Measurements from ENCODE around the gene THPO. TPM values are rescaled to one million over a fixed set of nuclear protein-coding genes. Genes with fewer than 3 reads are reported as not detected.

The THPO gene
- total and polyA plus RNA-seq, 5 donors from 2014 or later: not detected

DNA sequence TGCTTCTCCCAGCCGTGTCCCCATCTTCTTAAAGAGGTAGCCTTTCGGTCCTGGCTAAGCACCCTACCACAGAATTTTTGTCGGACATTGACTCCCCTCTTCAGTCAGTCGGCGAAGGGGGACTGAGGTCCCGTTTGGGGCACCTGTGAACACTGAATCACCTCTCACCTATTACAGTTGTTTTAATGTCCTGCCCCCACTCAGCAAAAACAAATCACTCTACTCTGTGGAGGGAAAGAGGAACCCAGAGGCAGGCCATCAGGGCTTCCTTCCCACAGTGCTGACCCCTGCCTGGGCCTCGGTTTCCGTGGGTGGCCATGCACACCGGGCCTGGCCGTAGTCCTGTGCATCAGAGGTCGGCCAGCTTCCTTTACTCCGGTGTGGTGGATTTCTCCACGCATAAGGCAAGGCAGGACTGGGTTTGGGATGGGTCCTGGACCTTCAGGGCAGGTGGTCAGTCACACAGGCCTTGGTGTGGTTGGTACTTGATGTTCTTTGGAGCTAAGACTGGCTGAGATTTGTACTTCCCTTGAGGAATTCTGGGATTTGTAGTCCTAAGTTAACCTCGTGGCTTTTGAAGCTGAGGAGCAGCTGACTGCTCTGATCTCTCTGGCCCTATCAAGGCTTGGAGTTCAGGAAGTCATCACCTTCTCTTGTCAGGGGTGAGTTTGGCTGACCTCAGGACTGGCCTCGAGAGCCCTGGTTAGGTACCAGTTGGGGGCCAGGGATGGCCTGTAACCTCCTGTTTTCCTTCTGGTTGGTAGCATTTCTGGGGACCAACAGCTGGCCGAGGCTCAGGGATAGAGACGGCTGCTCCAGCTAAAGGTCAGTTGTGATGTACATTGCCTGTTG lies 41.2 kb downstream of the THPO start:
- H3K4me3 Mint-ChIP-seq: peak overlapping the region; percentile 91 to 97 (median 93)
- DNase-seq: peak in 1 of 3 donors; percentile 25
- H3K9me3 Mint-ChIP-seq: no peaks in the 10 kb centered on the region
- Histone ChIP-seq H3K4me3 (ENCODE audit: low read depth, low read length) (peak overlapping the region; percentile 70), H3K36me3 (ENCODE audit: control insufficient read depth, insufficient read depth, low read length) (peaks cover 26% of the 10 kb centered on the region), H3K27me3 (ENCODE audit: control insufficient read depth, insufficient read depth, low read length) (no peaks in the 10 kb centered on the region), H3K27ac (ENCODE audit: insufficient read depth, low read length, poor library complexity, severe bottlenecking) (peak overlapping the region; percentile 94), H3K4me1 (ENCODE audit: control insufficient read depth, insufficient read depth, low read length, poor library complexity, severe bottlenecking) (peaks cover 29% of the 10 kb centered on the region), H3K9me3 (ENCODE audit: control insufficient read depth in 2 of 2, low read length in 2 of 2) (no peaks in the 10 kb centered on the region)
- no peak for ATAC-seq (ENCODE audit: low read depth in 2 of 2)
- H3K4me1 Mint-ChIP-seq: peaks cover 0 to 52% (median 38%) of the 10 kb centered on the region in 4 donors
- H3K27ac Mint-ChIP-seq: peak overlapping the region; percentile 93 to 97 (median 94)
- peaks cover 33% of the 10 kb centered on the region for H3K36me3 Mint-ChIP-seq
- no peaks in the 10 kb centered on the region for H3K27me3 Mint-ChIP-seq

DNA sequence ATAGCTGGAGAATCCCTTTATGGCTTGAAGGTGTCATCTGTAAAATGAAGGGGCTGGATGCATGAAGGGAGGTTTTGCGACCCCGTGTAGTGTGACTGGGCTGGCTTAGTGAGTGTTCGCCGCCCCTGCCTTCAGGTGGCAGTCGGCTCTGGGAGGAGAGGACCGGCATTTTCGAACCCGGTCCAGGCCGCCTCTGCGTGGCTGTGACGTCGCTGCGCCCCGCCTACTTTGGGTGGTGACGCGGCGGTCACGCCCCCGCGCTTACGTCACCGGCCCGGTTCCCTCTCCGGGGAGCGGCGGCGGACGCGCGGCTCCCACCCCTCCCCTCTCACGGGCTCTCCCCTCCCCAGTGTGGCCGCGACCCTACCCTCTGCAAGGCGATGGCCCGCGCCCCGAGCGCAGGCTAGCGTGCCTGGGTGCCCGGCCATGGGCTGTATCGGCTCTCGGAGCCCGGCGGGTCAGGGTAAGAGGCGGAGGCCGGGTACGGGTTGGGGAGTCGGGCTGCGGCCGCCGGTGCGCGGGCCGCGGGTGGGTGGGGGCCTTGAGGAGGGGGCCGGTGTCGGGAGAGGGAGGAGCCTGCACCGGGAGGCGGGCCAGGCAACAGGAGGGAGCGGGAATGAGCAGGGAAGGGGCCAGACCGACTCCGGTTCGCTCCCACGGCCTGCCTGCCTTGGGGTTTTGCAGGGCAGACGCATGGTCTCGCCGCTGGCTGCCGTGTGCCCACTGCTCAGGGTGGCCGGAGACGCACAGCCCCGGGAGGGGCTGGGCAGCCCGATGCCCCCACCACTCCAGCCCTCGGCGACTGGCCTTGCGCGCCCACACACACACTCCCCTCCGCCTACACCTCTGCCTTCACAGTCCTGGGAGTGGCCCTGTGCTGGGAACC lies 42.1 kb downstream of the THPO start:
- DNase-seq (peak; percentile 81 to 88 (median 83)), ATAC-seq (ENCODE audit: low read depth in 2 of 2) (peak; percentile 67 to 70)
- H3K36me3 ChIP-seq (ENCODE audit: control insufficient read depth, insufficient read depth, low read length): peaks cover 34% of the 10 kb centered on the region
- no peaks in the 10 kb centered on the region for H3K9me3 ChIP-seq (ENCODE audit: control insufficient read depth in 2 of 2, low read length in 2 of 2)
- peaks cover 29% of the 10 kb centered on the region for H3K4me1 ChIP-seq (ENCODE audit: control insufficient read depth, insufficient read depth, low read length, poor library complexity, severe bottlenecking)
- Mint-ChIP-seq H3K27me3 (no peaks in the 10 kb centered on the region), H3K4me3 (peak overlapping the region; percentile 91 to 97 (median 93)), H3K9me3 (no peaks in the 10 kb centered on the region), H3K36me3 (peaks cover 34% of the 10 kb centered on the region), H3K27ac (peak overlapping the region; percentile 93 to 97 (median 97)), H3K4me1 (peaks cover 0 to 48% (median 38%) of the 10 kb centered on the region in 4 donors)
- no peaks in the 10 kb centered on the region for H3K27me3 ChIP-seq (ENCODE audit: control insufficient read depth, insufficient read depth, low read length)
- H3K27ac ChIP-seq (ENCODE audit: insufficient read depth, low read length, poor library complexity, severe bottlenecking): peak overlapping the region; percentile 94
- peak overlapping the region; percentile 70 for H3K4me3 ChIP-seq (ENCODE audit: low read depth, low read length)

DNA sequence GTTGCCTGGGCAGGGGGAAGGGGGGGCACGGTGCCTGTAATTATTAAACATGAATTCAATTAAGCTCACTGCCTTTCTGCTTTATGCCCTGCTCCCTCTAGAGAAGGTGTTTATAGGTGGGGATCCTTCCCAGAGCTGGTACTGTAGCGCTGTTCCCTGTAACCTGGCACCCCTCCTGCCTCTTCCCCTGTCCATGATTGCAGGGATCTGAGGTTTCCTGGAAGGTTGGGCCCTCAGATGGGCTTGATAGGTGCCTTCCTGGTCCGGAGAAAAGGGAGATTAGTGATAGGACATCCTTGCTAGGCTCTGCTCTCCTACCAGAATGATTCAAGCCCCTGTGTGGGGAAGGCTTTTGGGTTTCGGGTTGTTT lies 42.7 kb downstream of the THPO start:
- peak overlapping the region; percentile 55 for H3K4me3 ChIP-seq (ENCODE audit: low read depth, low read length)
- H3K27ac ChIP-seq (ENCODE audit: insufficient read depth, low read length, poor library complexity, severe bottlenecking): peak overlapping the region; percentile 94
- Mint-ChIP-seq H3K9me3 (no peaks in the 10 kb centered on the region), H3K27ac (peak overlapping the region; percentile 20 to 97 (median 96)), H3K36me3 (peaks cover 30% of the 10 kb centered on the region), H3K27me3 (no peaks in the 10 kb centered on the region), H3K4me1 (peaks cover 0 to 47% (median 36%) of the 10 kb centered on the region in 4 donors), H3K4me3 (peak overlapping the region; percentile 88 to 93 (median 92))
- no peaks in the 10 kb centered on the region for H3K27me3 ChIP-seq (ENCODE audit: control insufficient read depth, insufficient read depth, low read length)
- peaks cover 39% of the 10 kb centered on the region for H3K36me3 ChIP-seq (ENCODE audit: control insufficient read depth, insufficient read depth, low read length)
- H3K9me3 ChIP-seq (ENCODE audit: control insufficient read depth in 2 of 2, low read length in 2 of 2): no peaks in the 10 kb centered on the region
- H3K4me1 ChIP-seq (ENCODE audit: control insufficient read depth, insufficient read depth, low read length, poor library complexity, severe bottlenecking): peaks cover 29% of the 10 kb centered on the region
- DNase-seq (peak in 1 of 3 donors; percentile 12), ATAC-seq (ENCODE audit: low read depth in 2 of 2) (no peak)

DNA sequence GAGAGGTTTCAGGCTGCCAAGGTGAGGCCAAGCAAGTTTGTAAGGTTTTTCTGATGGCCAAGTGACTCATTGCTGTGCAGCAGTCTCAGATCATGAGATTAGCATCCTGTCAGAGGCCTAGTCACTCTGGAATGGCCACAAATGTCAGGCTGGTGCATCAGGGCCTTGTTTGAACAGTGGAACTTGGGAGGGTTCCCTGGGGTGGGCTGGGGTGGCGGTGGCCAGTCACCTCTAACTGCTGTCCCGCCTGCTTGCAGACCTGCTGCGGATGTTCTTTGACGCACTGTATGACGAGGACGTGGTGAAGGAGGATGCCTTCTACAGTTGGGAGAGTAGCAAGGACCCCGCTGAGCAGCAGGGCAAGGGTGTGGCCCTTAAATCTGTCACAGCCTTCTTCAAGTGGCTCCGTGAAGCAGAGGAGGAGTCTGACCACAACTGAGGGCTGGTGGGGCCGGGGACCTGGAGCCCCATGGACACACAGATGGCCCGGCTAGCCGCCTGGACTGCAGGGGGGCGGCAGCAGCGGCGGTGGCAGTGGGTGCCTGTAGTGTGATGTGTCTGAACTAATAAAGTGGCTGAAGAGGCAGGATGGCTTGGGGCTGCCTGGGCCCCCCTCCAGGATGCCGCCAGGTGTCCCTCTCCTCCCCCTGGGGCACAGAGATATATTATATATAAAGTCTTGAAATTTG lies 43.4 kb downstream of the THPO start:
- Histone ChIP-seq H3K4me1 (ENCODE audit: control insufficient read depth, insufficient read depth, low read length, poor library complexity, severe bottlenecking) (peaks cover 29% of the 10 kb centered on the region), H3K27me3 (ENCODE audit: control insufficient read depth, insufficient read depth, low read length) (no peaks in the 10 kb centered on the region), H3K4me3 (ENCODE audit: low read depth, low read length) (no peak overlapping the region), H3K27ac (ENCODE audit: insufficient read depth, low read length, poor library complexity, severe bottlenecking) (peak overlapping the region; percentile 94), H3K36me3 (ENCODE audit: control insufficient read depth, insufficient read depth, low read length) (peaks cover 45% of the 10 kb centered on the region), H3K9me3 (ENCODE audit: control insufficient read depth in 2 of 2, low read length in 2 of 2) (no peaks in the 10 kb centered on the region)
- ATAC-seq (ENCODE audit: low read depth in 2 of 2) (peak; percentile 51 to 57), DNase-seq (peak in 2 of 3 donors; percentile 23 to 33)
- peak overlapping the region; percentile 89 to 97 (median 92) for H3K27ac Mint-ChIP-seq
- peaks cover 34% of the 10 kb centered on the region for H3K36me3 Mint-ChIP-seq
- H3K27me3 Mint-ChIP-seq: no peaks in the 10 kb centered on the region
- H3K9me3 Mint-ChIP-seq: no peaks in the 10 kb centered on the region
- H3K4me3 Mint-ChIP-seq: peak overlapping the region; percentile 52 to 93 (median 74)
- peaks cover 0 to 47% (median 36%) of the 10 kb centered on the region in 4 donors for H3K4me1 Mint-ChIP-seq

DNA sequence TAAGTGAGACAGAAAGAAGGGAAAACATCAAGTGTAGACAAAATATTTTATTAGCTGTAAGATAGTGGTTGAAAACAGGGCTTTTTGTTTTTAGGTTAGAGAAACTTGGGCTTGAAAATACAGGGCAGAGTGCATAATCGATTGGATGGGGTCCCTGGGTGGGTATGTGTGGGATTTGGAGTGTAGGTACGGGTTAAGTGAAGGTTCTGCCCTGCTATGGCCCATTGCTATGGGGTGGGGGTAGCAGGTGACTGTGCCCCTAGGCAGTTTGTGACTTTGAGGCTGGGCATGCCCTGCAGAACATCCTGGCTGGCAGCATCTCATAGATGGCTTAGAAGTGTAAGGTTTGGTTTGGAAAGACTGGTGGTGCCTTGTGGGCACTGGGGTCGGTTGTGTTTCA lies 44.3 kb downstream of the THPO start:
- H3K4me1 ChIP-seq (ENCODE audit: control insufficient read depth, insufficient read depth, low read length, poor library complexity, severe bottlenecking): peaks cover 29% of the 10 kb centered on the region
- H3K36me3 ChIP-seq (ENCODE audit: control insufficient read depth, insufficient read depth, low read length): peaks cover 52% of the 10 kb centered on the region
- peaks cover 41% of the 10 kb centered on the region for H3K36me3 Mint-ChIP-seq
- H3K4me1 Mint-ChIP-seq: peaks cover 0 to 42% (median 34%) of the 10 kb centered on the region in 4 donors
- H3K27ac Mint-ChIP-seq: peak overlapping the region; percentile 81 to 97 (median 92)
- DNase-seq (no peak), ATAC-seq (ENCODE audit: low read depth in 2 of 2) (no peak)
- no peaks in the 10 kb centered on the region for H3K9me3 Mint-ChIP-seq
- peak overlapping the region; percentile 3 to 93 (median 42) for H3K4me3 Mint-ChIP-seq
- H3K9me3 ChIP-seq (ENCODE audit: control insufficient read depth in 2 of 2, low read length in 2 of 2): no peaks in the 10 kb centered on the region
- H3K27me3 Mint-ChIP-seq: no peaks in the 10 kb centered on the region
- H3K4me3 ChIP-seq (ENCODE audit: low read depth, low read length): no peak overlapping the region
- peak overlapping the region; percentile 94 for H3K27ac ChIP-seq (ENCODE audit: insufficient read depth, low read length, poor library complexity, severe bottlenecking)
- no peaks in the 10 kb centered on the region for H3K27me3 ChIP-seq (ENCODE audit: control insufficient read depth, insufficient read depth, low read length)

DNA sequence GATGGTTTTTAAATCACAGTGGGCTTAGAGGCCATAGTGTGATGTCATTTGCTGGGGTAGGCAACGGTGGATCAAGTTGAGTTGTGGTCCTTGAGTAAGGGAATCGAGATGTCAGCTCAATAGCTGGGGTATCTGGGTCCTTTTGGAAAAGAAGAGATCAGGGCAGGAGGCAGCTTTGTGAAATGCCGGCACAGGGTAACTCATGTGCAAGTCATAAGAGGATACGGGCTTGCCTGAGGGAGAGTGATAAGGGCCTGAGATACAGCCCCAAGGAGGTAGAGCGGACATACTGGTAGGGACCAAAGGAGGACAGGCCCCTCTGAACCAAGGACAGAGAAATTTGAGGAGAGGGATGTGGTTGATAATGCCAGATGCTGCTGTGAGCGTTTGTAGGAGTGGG lies 44.8 kb downstream of the THPO start:
- Histone ChIP-seq H3K27me3 (ENCODE audit: control insufficient read depth, insufficient read depth, low read length) (no peaks in the 10 kb centered on the region), H3K36me3 (ENCODE audit: control insufficient read depth, insufficient read depth, low read length) (peaks cover 57% of the 10 kb centered on the region), H3K4me3 (ENCODE audit: low read depth, low read length) (no peak overlapping the region), H3K4me1 (ENCODE audit: control insufficient read depth, insufficient read depth, low read length, poor library complexity, severe bottlenecking) (peaks cover 24% of the 10 kb centered on the region), H3K27ac (ENCODE audit: insufficient read depth, low read length, poor library complexity, severe bottlenecking) (peak overlapping the region; percentile 94), H3K9me3 (ENCODE audit: control insufficient read depth in 2 of 2, low read length in 2 of 2) (no peaks in the 10 kb centered on the region)
- ATAC-seq (ENCODE audit: low read depth in 2 of 2): no peak
- Mint-ChIP-seq H3K27ac (peak overlapping the region in 2 of 3 donors; percentile 74 to 97), H3K4me3 (peak overlapping the region in 1 of 4 donors; percentile 93), H3K9me3 (no peaks in the 10 kb centered on the region), H3K27me3 (no peaks in the 10 kb centered on the region), H3K4me1 (peaks cover 0 to 42% (median 33%) of the 10 kb centered on the region in 4 donors), H3K36me3 (peaks cover 46% of the 10 kb centered on the region)
- no peak for DNase-seq
